ENCODE data around the gene PRRX2.

PRRX2 gene

GRCh38 chr9:129641750-129642585 is 23.5 kb upstream of the PRRX2 start, which contains the start of gene ASB6:
Gene ASB6 (minus strand): TSS chr9:129642151. CDS start chr9:129641999, 152 bp downstream.
- peak within 1 kb of the TSS; percentile 90 for H3K4me3 ChIP-seq (ENCODE audit: low read depth, low read length)
- TF ChIP-seq CTCF (IDR thresholded peaks at IDR 0.05; ENCODE audit: borderline replicate concordance, insufficient read depth, low read depth, low read length), result peak; percentile 88

- H3K4me3 ChIP-seq (ENCODE audit: low read depth, low read length), result no peak overlapping the region
- no peak for TF ChIP-seq CTCF (IDR thresholded peaks at IDR 0.05; ENCODE audit: borderline replicate concordance, insufficient read depth, low read depth, low read length)
Measured at GRCh38 chr9:129643706-129644105, 21.7 kb upstream of the PRRX2 start.

- no peak for TF ChIP-seq CTCF (IDR thresholded peaks at IDR 0.05; ENCODE audit: borderline replicate concordance, insufficient read depth, low read depth, low read length)
- H3K4me3 ChIP-seq (ENCODE audit: low read depth, low read length), result no peak overlapping the region
Measured at GRCh38 chr9:129644365-129644764, 21.1 kb upstream of the PRRX2 start.

- no peak for TF ChIP-seq CTCF (IDR thresholded peaks at IDR 0.05; ENCODE audit: borderline replicate concordance, insufficient read depth, low read depth, low read length)
- H3K4me3 ChIP-seq (ENCODE audit: low read depth, low read length), result no peak overlapping the region
Measured at GRCh38 chr9:129644902-129645301, 20.5 kb upstream of the PRRX2 start.

- TF ChIP-seq CTCF (IDR thresholded peaks at IDR 0.05; ENCODE audit: borderline replicate concordance, insufficient read depth, low read depth, low read length), result no peak
- no peak overlapping the region for H3K4me3 ChIP-seq (ENCODE audit: low read depth, low read length)
Measured at GRCh38 chr9:129646252-129646651, 19.2 kb upstream of the PRRX2 start.

- TF ChIP-seq CTCF (IDR thresholded peaks at IDR 0.05; ENCODE audit: borderline replicate concordance, insufficient read depth, low read depth, low read length), result no peak
- no peak overlapping the region for H3K4me3 ChIP-seq (ENCODE audit: low read depth, low read length)
Measured at GRCh38 chr9:129646654-129647053, 18.8 kb upstream of the PRRX2 start.

GRCh38 chr9:129647635-129648034 is 17.8 kb upstream of the PRRX2 start:
- no peak for TF ChIP-seq CTCF (IDR thresholded peaks at IDR 0.05; ENCODE audit: borderline replicate concordance, insufficient read depth, low read depth, low read length)
- H3K4me3 ChIP-seq (ENCODE audit: low read depth, low read length), result no peak overlapping the region

Measured in GM12875 (cell line).